Gastroesophageal sphincter (tissue), 3 donors: ENCODE results near the gene ITPK1.

Experiments
- CTCF ChIP-seq, 4 experiments: fragments of 200-600 bp in 2 of 4; fragments of 450-650 bp in 2 of 4; sonication (generic) in 1 of 4; IDR thresholded peaks; one replicate each; pipeline ENCODE4 v1.5.1; 2017 to 2019; ENCODE audit warnings: antibody characterized with exemption in 4 of 4, mild to moderate bottlenecking in 2 of 4, moderate library complexity in 2 of 4
- EP300 ChIP-seq: sonication (generic); formaldehyde crosslinking; IDR thresholded peaks from one replicate; pipeline ENCODE4 v1.6.1; 2017; ENCODE audit warnings: antibody characterized with exemption, mild to moderate bottlenecking
- POLR2A ChIP-seq, 2 donors: fragments of 450-650 bp; IDR thresholded peaks; one replicate each; pipeline ENCODE4 v1.6.1; 2017; ENCODE audit warnings: antibody characterized with exemption in 2 of 2, mild to moderate bottlenecking in 2 of 2, moderate library complexity in 1 of 2
- POLR2AphosphoS5 ChIP-seq: sonication (generic); formaldehyde crosslinking; IDR thresholded peaks from one replicate; pipeline ENCODE4 v1.6.1; 2017; ENCODE audit warnings: antibody characterized with exemption

- TF ChIP-seq POLR2AphosphoS5: no peak
- TF ChIP-seq POLR2A (IDR thresholded peaks at IDR 0.05): no peak
- no peak for TF ChIP-seq CTCF (IDR thresholded peaks at IDR 0.05)
- no peak for TF ChIP-seq EP300
These were observed 41.6 kb downstream of the ITPK1 start for GRCh38 chr14:93073910-93074769.
